Epithelial cell of esophagus (primary cell): Measurements from ENCODE around the gene CLPTM1.
"Not testable (repeated sequence)": the region's sequence is repeated elsewhere in the genome, so short reads cannot be mapped to it uniquely, and the experiment has no call there.

Experiments
- DNase-seq: peaks from one replicate; pipeline ENCODE4 v3.0.0; 2010; ENCODE audit warnings: low read depth
- H3K4me3 ChIP-seq: 2 replicates; pipeline ENCODE4 v1.5.1; 2011; ENCODE audit warnings: mild to moderate bottlenecking, low read length, control low read depth
- TF ChIP-seq, protein P1 (sequence below): IDR thresholded peaks from 2 replicates; pipeline ENCODE4 v1.5.1; 2011; ENCODE audit warnings: low read depth, mild to moderate bottlenecking, low read length, control low read depth, inconsistent platforms; ENCODE audit not compliant: insufficient read depth; ENCODE audit errors: missing control alignments

CLPTM1 gene

GRCh38 chr19:44958090-44958489, 2.9 kb downstream of the CLPTM1 start:
- TF ChIP-seq, protein P1, sequence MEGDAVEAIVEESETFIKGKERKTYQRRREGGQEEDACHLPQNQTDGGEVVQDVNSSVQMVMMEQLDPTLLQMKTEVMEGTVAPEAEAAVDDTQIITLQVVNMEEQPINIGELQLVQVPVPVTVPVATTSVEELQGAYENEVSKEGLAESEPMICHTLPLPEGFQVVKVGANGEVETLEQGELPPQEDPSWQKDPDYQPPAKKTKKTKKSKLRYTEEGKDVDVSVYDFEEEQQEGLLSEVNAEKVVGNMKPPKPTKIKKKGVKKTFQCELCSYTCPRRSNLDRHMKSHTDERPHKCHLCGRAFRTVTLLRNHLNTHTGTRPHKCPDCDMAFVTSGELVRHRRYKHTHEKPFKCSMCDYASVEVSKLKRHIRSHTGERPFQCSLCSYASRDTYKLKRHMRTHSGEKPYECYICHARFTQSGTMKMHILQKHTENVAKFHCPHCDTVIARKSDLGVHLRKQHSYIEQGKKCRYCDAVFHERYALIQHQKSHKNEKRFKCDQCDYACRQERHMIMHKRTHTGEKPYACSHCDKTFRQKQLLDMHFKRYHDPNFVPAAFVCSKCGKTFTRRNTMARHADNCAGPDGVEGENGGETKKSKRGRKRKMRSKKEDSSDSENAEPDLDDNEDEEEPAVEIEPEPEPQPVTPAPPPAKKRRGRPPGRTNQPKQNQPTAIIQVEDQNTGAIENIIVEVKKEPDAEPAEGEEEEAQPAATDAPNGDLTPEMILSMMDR, result no peak
- no peak overlapping the region for H3K4me3 ChIP-seq
- no peak for DNase-seq

DNA sequence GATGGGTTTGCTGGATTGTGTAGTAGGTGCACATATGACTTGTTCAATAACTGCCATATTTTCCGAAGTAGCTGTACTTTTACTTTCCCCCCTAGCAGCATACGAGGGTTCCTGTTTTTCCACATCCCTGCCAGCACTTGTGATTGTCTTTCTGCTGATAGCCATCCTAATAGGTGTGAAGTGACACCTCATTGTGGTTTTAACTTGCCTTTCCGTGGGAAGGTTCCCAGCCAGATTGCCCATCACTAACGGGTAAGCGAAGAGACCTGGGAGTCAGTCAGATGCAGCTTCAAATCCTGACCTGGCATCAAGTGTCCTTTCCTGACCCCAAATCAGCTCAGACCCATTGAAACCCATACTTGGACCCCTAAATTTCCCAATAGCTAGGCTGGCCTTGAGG, 4.5 kb downstream of the CLPTM1 start:
- no peak overlapping the region for H3K4me3 ChIP-seq
- DNase-seq, result no peak
- TF ChIP-seq, protein P1, result no peak

- DNase-seq, result no peak
- TF ChIP-seq, protein P1, result no peak
- H3K4me3 ChIP-seq, result no peak overlapping the region
Measured at GRCh38 chr19:44960906-44961728, 5.9 kb downstream of the CLPTM1 start.

DNA sequence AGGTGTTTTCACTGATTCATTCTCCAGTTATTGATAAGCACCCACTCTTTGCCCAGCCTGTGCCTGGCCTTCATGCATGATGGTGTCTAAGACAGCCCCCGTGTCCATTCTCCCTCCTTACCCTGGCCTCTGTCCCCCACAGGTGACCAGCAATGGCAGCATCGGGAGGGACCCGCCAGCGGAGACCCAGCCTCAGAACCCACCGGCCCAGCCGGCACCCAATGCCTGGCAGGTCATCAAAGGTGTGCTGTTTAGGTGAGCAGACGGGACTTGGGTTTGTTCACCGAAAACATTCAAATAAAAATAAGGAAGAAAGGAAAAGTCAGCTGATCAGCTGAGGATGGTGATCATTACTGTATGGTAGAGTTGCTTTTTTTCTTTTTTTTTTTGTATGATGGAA, 6.6 kb downstream of the CLPTM1 start:
- no peak for DNase-seq
- H3K4me3 ChIP-seq, result no peak overlapping the region
- TF ChIP-seq, protein P1, result no peak

GRCh38 chr19:44968118-44968517, 12.9 kb downstream of the CLPTM1 start:
- TF ChIP-seq, protein P1, result no peak
- no peak overlapping the region for H3K4me3 ChIP-seq
- DNase-seq, result no peak

DNA sequence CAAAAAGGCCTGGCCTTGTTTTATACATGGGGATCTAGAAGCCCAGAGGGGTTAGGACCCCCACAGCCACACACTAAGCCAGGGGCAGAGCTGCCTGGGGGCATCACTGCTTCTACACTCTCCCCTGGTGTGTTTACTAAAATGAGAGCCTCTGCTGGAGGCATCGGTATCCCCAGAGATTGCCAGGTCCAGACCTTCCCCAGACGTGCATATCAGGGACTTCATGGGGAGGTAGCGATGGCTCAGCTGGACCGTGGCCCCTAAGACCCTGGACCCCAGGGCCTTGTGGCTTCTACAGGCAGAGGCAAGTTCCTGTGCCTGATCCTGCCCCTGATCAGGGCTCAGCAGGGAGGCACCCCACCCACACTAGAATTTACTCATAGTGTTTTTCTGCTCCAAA, 13.5 kb downstream of the CLPTM1 start:
- TF ChIP-seq, protein P1, result no peak
- no peak for DNase-seq
- no peak overlapping the region for H3K4me3 ChIP-seq

DNA sequence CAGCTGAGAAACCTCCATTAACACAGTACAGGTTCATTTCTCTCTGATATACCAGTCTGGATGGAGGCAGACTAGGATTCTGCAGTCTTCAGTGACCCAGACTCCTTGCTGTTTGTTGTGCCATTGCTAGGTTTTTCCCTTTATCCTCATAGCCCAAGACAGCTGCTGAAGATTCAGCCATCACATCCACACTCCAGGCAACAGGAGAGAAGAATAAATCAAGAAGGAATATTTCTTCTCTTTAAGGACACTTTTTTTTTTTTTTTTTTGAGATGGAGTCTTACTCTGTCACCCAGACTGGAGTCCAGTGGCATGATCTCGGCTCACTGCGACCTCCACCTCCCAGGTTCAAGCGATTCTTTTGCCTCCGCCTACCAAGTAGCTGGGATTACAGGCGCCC, 14.3 kb downstream of the CLPTM1 start:
- no peak for DNase-seq
- TF ChIP-seq, protein P1, result no peak
- no peak overlapping the region for H3K4me3 ChIP-seq

DNA sequence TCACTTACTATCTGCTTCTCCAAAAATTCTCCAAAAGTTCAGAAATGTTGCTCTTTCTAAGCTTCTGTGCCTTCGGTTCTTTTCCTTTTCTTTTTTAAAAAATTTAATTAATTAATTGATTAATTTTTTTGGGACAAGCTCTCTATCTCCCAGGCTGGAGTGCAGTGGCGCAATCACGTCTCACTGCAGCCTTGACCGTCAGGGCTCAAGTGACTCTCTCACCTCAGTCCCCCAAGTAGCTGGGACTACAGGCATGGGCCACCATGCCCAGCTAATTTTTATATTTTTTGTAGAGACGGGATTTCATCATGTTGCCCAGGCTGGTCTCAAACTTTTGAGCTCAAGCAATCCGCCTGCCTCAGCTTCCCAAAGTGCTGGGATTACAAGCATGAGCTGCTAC, 16.3 kb downstream of the CLPTM1 start:
- H3K4me3 ChIP-seq, DNase-seq: not testable (repeated sequence)
